ENCODE results near the gene CFP. TPM values are rescaled to one million over a fixed set of nuclear protein-coding genes. Genes with fewer than 3 reads are reported as not detected.

The CFP gene
- total and polyA plus RNA-seq, 2 of the 13 experiments (the other 11 are each of a cell fraction or from before 2014, with no cell fraction given), result 0.01 TPM; not detected in 1

GRCh38 chrX:47658684-47659420 is 29.1 kb upstream of the CFP start, which contains the start of gene UXT (continued):
- TF ChIP-seq HNRNPK (IDR thresholded peaks at IDR 0.05; ENCODE audit: low read depth, low read length, poor library complexity, severe bottlenecking) (no peak), SOX5 (CRISPR knock-in tag; IDR thresholded peaks at IDR 0.05; ENCODE audit: borderline replicate concordance) (peak; percentile 6; the same call in 1 of the 2 replicates), MNT (IDR thresholded peaks at IDR 0.05) (peak; percentile 61), IKZF4 (CRISPR knock-in tag; IDR thresholded peaks at IDR 0.05; ENCODE audit: borderline replicate concordance, low read depth, not compliant biosample characterization) (no peak), CEBPZ (IDR thresholded peaks at IDR 0.05; ENCODE audit: low read length) (no peak), MXD1 (CRISPR knock-in tag; IDR thresholded peaks at IDR 0.05) (peak; percentile 82; the same call in 1 of the 2 replicates), ISL2 (CRISPR knock-in tag; IDR thresholded peaks at IDR 0.05) (no peak), ZNF20 (CRISPR knock-in tag; IDR thresholded peaks at IDR 0.05) (no peak), SALL2 (CRISPR knock-in tag; IDR thresholded peaks at IDR 0.05) (peak; percentile 76; the same call in 1 of the 2 replicates), ZNF792 (CRISPR knock-in tag; IDR thresholded peaks at IDR 0.05) (peak; percentile 13; the same call in 1 of the 2 replicates), RNF2 (conservative IDR thresholded peaks at IDR 0.05; ENCODE audit: low read depth) (0 out of 2 replicates have a peak, but pooled peaks have one; percentile 84)

Data from HepG2 (cell line).